ENCODE measurements around the gene C11orf16.
A peak's percentile ranks its signal among the peaks of the same experiment; 100 is the strongest.
"Not testable (repeated sequence)": the region's sequence is repeated elsewhere in the genome, so short reads cannot be mapped to it uniquely, and the experiment has no call there.

C11orf16 gene, protein sequence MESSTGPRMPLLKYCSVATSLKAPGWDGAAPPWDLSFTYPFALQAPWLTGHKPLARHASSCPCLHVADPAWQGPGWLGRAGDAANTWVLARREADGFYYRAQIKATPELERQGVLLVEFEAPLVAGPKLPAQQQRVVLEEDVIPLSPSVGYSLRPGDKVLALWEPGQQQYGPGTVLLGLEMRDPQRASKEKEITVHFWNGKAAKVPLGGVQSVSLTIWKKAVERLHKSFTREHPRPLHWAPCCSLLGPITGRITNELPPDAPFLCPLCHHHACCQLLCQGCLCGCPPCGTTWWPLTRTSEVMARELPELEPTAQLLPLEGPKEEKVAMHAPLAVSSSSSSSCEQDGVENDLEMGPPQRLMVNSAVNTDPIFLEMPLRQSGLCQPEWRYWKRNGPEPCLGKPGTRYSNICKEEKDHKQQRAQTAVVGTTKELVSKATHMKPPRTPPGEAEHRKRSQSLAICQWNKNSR
- 0 reads per million in 2 experiments for total RNA-seq

DNA sequence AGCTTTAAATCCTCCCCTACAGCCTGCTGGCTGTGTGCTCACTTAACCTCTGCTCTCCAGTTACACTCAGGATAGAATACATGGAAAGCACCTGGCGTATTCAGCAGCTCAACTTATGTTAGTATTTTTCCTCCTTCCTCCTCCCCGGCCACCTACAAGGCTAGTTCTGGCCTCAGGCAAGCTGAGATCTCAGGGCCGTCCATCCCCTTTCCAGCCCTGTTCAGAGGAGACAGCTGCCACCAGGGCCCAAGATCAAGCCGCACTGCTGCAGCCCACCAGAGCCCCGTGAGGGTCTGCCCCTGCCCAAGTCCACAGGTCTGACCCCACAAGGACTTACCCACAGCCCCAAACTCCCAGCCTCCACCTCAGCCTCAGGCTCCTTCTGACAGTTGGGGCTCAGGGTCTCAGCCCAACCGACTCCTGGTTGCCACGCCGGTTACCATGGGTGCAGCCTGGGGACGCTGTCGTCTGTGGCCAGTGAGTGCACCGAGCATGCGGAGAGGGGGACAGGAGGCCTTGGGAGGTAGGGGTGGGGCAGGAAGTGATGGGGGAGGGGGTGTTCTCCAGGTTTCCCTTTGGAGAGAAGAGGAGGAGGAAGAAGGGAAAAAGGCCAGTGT lies at the start of gene C11orf16:
TSS of gene C11orf16 (minus strand) at position 384 of the 617 bp plus-strand sequence. CDS start 639 bp downstream, outside the sequence.
- no peak for DNase-seq (ENCODE audit: low read depth)

DNA sequence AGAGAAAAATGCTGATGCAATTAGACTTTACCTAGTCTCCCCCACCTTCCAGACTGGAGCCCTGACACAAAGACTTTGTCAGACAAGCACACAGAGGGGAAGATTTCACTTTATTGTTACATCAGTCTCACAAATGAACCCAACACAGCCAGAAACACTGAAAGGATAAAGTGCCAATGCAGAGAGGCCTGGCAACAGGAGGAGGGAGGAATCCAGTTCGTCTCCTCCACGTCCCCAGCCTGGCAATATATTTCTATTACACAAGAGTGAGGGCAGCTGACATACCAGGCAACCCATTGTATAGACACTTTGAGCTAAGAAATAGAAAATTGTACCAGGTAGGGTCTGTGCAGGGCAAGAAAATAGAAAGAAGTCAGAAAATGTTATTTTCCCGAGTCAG lies 47.7 kb upstream of the C11orf16 start:
- DNase-seq (ENCODE audit: low read depth) = no peak

DNA sequence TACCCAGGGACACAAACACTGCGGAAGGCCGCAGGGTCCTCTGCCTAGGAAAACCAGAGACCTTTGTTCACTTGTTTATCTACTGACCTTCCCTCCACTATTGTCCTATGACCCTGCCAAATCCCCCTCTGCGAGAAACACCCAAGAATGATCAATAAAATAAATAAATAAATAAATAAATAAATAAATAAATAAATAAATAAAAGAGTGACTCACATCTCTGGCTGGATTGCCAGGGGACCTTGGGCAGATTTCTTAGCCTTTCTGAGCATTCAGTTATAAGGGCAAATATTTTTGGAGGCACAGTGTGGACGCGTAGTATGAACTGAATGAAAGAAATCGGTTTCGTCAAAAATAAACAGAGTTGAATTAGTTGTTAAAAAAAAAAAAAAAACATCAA lies 46.6 kb upstream of the C11orf16 start:
- DNase-seq (ENCODE audit: low read depth) = not testable (repeated sequence)

DNA sequence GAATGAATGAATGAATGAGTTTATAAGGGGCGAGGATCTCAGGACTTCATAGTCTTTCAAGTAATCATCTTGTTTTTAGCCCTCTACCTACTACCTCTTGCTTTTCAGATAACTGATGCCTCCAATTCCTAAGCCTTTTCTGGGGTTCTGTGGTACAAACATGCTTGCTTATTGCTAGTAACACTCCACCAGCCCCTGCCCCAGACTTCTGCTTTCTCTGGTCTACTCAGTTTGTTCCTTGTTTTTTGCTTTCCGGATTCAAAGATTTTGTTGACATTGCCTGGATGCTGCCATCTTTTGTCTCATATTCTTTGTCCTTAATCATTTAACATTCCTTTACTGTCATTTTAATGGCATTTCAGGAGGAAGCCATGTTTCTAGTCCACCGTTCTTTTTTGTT lies 40.4 kb upstream of the C11orf16 start:
- DNase-seq (ENCODE audit: low read depth) = no peak

DNA sequence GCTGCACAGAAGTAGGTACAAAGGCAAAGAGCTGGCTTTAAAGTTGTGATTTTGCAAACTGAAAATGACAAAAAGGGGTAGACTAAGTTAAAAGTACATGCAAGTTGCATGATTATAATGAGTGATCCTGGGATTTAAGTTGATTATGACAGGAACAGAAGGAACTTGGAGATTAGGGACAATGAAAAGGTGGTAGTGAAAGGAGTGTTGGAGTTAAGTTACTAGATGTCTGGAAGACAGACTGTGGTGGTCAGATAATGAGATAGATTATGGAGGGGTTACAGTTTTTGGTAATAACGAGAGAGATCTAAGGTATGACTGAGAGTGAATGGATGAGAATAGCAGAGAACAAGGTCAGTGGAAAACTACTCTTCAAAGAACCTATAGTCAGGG lies 39.2 kb upstream of the C11orf16 start:
- no peak for DNase-seq (ENCODE audit: low read depth)

DNA sequence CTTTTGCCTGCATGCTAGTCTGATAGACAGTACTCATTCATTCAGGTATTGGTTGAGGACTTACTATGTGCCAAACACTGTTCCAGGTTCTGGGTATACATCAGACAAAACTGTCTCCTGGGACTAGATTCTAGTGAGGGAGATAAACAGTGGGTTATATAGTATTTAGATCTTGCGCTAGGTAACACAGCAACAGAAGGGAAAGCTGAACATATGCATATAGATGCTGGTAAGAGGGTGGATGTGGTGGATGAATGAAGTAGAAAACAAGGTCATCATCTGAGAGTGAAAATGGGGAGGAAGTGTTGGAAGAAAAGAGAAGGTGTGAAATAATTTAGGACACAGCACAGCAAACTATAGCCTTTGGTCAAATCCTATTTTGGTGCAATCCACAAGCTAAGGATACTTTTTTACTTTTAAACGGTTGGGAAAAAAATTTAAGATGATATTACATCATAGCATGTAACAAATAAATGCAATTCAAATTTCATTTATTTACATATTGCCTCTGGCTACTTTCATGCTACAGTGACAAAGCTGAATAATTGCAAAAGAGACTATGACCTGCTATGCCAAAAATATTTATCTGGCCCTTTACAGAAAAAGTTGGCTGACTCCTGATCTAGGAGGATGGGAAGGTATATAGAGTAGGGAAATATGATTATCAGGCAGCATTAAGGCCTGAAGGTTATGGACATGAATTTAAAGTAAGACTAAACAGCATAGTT lies 38.6 kb upstream of the C11orf16 start:
- no peak for DNase-seq (ENCODE audit: low read depth)

DNA sequence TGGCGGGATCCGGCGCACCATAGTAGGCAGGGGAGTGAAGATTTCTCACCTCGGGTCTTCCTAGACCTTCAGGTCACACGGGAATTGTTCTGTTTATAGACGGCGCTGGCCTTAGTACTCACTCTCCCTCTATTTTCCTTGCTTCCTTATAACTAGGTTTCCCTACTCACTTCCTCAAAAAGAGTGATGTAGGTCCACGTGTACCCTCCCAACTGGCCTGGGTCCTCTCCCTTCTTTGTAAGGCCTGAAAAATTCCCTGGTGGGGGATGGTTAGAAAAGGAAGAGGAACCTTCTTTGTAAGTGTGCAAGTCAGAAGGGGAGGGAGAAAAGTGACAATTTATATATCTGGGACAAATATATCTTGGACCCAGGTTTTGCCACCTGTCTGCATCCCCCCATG lies 34.4 kb upstream of the C11orf16 start:
- no peak for DNase-seq (ENCODE audit: low read depth)

DNA sequence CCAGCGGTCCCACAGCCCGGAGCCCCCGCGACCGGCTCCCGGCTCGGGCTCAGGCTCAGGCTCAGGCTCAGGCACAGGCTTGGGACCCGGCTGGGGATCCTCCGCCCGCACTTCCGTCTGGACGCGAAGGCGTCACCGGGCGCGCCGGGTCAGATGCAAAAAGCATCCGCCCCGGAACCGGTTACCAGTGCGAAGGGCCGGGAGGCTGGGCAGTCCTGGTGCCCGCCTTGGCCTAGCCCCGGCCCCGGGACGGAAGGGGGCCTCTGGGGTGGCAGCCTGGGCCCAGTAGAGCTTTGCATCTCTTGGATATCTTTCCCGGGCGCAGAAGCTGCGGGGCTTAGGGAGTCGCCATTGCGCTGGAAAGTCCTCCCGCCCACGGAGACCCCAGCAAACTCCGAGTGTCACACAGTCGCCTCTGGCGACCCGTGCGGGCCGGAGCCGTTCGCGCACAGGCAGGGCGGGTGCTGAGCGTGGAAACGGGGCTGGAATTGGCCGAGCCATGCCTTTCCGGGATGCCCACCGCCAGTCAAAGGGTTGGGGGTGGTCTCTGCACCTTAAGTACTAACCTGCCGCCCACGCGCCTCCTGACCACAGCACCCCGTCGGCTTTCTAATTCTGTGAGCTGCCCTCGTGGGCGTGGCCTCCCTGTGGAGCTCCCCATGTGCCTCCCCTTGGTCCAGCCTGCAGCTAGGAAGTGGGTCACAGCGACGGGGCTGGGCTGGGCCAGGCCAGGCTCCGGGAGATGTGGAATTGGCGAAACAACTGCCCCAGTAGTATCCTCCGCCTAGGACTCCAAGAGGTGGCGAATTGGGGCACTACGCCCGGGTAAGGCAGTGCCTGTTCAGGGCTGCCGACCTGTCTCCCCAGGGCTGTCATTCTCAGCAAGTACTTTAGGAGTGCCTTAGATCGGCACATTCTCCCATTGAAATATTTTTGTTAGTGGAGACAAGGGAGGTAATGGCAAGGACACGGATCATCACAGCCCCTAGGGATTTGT lies 31.9 kb upstream of the C11orf16 start, which contains the start of gene TMEM9B:
TSS of gene TMEM9B (minus strand) at position 119 of the 997 bp plus-strand sequence. CDS start 129 bp downstream, outside the sequence.
- peak; percentile 44 for DNase-seq (ENCODE audit: low read depth)

DNA sequence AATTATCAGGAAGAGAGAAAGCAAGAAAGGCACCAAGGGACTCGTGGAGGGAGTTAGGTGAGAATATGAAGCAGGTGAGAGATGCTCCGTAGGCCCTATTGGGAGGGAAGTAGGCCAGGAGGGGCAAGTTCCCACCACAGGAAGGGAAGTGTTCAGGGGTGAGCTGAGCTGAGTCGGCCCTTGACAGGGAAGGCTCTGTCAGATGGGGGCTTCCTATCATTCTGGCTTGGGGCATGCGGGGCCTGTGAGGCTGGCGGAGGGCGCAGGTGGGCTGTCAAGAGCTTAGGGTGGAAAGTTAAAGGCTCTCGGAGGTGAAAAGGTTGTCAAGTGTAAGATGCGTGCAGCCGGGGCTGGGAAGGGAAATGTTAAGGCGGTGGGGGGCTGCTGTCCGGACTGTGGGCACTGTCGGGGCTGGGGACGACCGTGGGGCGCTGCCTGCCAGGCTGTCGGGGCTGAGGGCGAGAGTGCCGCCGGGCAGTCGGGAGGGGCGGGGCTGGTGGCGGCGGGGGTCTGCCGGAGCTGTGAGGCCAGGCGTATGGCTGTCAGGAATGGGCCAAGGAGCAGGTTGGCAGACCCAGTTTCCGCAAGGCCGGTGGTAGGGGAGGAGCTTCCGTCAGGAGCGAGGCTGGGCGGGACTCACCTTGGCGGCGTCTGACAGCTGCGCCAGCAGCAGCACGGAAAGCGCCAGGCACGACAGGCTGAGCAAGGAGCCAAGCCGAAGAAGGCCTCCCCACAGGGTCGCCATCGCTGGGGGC lies 31.0 kb upstream of the C11orf16 start:
- peak; percentile 57 for DNase-seq (ENCODE audit: low read depth)

DNA sequence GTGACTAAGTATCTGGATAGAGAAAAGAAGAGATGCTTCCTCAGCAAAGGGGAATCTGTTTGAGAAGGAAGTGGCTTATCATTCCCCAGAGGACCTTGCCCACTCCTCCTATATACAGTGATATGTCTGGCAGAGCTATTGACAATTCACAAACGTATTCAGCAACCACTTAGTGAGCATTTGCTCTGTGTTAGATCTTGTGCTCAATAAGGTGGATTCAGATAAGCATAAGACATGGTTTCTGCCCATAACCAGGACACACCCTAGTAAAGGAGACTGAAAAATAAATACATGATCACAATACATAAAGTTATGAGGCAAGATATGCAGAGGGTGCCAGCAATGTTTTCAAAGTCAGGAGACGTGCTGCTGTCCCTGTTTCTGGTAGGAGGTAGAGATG lies 30.1 kb upstream of the C11orf16 start:
- DNase-seq (ENCODE audit: low read depth) = no peak

DNA sequence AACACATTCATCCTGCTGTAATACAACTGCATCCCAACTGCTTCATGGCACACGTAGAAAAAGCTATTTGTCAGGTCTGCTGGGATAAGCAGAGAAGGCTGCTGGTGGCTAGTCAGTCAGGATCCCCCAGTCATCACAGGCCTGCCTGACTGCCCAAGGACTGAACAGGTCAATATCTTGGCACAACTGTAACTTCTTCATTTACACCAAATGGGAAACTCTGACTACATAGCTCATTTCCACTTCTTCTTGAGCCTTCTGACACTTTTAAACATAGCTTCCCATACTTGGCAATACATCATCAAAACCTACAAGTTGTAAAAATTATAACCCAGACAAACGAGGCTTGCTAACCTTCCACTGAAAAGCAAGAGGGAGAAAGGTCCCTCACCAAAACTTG lies 28.7 kb upstream of the C11orf16 start:
- no peak for DNase-seq (ENCODE audit: low read depth)

DNA sequence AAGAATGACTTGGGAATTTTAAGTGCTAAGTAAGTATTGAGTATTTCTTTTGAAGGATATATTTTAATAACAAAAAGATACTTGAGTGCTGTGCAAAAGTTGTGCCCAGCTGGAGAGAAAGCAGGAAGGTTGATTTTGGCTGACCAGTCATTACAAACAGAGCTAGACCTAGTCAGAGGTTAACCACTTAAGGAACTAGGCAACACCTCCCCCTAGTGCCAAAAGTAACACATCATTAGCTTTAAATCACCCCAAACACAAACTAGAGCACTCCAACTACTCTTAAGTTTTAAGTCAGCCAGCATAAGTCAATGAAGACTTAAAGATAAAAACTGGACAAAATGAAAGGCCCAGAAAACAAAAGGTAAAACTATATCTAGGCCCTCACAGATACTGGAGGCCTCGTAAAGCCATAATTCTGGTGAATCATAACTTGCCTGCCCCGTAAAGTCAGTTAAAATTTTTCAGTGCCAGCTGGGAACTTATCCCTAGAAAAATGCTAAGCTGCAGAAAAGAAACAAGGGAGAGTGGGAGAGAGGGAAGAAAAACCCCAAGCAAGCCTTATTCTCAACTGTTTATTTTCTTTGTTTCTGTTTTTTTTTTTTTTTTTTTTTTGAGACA lies 26.9 kb upstream of the C11orf16 start:
- DNase-seq (ENCODE audit: low read depth) = no peak

DNA sequence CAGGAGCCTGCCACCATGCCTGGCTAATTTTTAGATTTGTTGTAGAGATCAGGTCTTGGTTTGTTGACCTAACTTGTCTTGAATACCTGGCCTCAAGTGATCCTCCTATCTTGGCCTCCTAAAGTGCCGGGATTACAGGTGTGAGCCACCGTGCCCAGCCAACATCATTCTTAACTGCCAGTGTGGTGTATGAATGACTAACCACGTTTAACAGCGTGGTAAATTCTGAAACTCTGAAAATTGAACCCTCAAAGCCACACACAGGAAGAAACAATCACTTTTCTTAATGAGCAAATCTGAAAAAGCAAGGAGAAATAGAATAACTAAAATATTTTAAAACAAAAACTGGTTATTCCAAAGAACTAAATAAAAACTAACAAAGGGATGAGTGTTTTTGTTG lies 24.1 kb upstream of the C11orf16 start:
- no peak for DNase-seq (ENCODE audit: low read depth)

DNA sequence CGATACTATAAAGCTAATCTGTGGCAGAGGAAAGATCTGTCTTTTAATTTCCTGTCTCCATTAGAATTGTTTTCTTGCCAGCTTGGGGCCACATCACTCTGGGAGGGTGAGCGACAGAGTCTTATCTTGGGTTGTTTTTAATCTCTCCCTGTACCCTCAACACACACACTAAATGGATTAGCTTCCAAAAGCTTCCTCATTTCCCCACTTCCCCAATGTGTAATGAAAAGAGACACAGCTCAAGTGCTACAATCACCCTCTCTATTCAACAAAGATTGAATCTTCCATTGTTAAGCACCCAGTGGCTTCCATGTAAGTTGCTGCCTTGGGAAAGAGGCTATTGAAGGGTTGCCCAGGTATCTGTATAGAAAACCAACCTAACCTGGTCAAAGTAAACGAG lies 16.1 kb upstream of the C11orf16 start:
- no peak for DNase-seq (ENCODE audit: low read depth)

DNA sequence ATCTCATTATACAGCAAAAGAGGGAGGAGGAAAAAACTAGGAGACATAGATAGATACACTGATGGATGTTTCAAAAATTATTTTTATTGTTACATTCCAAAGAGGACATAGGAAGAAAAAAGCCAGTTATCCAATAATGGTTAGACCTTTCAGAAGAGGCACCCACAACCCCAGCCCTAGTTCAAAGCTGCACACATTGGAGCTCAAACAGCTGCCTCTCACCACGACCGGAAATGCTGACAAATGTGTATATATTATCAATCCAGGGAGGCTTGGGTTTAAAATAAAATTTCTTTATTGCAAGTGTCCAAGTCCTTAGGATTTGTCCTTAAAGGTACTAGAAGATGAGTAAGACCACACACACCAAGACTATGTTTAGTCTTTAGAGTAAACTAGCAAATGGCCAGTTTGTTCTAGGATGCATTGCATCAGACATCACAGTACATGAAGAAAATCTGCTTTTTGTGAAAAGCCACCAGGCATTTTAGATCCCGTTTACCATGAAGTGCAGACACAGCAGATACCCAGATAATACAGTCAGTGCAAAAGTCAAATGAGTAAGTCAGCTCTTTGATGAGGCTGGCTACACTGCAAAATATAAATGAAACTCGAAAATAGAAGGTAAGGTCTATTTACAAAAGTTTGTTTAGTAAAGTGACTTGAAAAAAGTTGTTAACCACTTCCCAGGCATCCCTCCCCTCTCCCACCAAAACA lies 14.6 kb upstream of the C11orf16 start:
- DNase-seq (ENCODE audit: low read depth) = no peak

DNA sequence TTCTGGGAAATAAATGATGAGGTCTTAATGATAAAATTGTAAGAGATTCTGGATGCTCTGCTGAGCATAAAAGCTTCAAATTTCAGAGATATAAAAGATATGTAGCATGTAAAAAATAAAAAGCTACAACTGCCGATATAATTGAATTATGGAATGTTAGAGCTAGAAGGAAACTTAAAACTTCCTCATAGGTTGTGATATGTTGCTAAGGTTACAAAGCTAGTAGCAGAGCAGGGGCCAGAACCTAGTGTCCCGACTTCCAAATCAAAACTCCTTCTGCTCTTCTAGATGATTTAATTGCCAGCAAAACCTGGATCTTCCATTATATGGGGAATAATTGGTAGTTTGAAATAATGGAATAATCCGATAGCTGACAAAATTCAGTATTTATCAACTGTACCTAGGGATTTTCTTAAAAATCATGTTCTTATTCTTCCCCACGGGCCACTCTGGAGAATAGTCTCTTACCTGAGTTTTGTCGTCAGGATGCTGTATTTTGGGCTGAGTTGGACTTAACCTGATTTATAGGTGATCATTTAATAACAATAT lies 9.8 kb upstream of the C11orf16 start, which contains the start of gene ASCL3:
TSS of gene ASCL3 (minus strand) at position 499 of the 549 bp plus-strand sequence. CDS start 4,855 bp downstream, outside the sequence.
- no peak for DNase-seq (ENCODE audit: low read depth)

DNA sequence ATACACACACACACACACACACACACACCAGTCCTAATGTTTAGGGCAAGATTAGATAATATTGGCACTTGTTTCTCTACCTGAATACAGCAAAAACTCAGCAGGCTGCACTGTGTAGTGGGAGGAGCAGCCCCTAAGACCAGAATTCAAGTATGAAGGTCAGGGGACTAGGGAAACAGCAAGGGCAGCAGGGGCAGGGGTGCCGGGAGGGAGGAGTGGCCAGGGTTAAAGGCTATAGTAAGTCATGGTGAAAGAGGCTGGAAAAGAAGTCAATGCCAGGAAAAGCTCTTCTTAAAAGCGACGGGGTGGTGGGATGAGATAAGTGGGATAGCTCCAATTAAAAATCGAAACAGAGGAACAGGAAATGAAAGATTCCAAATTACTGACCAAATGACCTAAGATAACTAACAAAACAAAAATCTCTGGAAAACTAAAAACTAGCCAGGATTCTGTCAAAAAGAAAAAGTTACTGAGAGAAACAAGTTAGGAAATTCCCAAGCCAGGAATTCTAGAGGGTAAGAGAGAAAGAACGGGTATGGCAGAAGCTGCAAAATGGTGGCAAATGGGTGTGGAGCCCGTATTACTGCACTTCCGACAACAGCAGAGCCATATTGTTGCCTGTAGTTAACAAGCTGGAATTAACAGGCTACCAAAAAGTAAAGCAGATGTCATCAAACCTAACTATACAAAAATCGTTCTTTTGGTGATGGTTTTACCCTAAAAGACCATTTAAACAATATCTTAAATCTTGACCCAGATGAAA lies 8.8 kb upstream of the C11orf16 start:
- DNase-seq (ENCODE audit: low read depth) = no peak

DNA sequence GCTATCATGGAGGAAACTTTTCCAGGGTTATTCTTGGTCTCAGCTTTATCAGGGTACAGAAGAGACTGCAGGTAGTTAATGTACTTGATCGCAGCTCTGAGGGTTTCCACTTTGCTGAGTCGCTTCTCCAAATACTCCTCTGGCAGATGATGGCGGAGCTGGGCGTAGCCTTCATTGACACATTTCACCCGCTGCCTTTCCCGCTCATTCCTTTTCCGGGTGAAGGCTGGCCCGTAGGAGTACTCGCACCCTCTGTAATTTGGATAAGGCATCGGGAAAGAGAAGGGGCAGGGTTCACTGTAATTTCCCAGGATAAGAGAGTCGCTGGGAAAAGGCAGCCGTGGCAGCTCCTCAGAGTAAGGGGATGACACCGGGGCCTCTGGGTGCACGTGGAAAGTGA lies 4.9 kb upstream of the C11orf16 start:
- no peak for DNase-seq (ENCODE audit: low read depth)

All from T follicular helper cell (primary cell).